NT2/D1 (cell line): Measurements from ENCODE around the gene ZAR1L.

Experiments used
- SUZ12 ChIP-seq: IDR thresholded peaks from 2 replicates; pipeline ENCODE4 v1.6.1; 2011; ENCODE audit not compliant: insufficient read length, insufficient read depth; ENCODE audit errors: extremely low read depth
- YY1 ChIP-seq: IDR thresholded peaks from 2 replicates; pipeline ENCODE4 v1.6.1; 2011; ENCODE audit not compliant: insufficient read length, insufficient read depth
- ZNF274 ChIP-seq: IDR thresholded peaks from 2 replicates; pipeline ENCODE4 v1.6.1; 2011; ENCODE audit warnings: mild to moderate bottlenecking, low read depth, low read length

GRCh38 chr13:32253911-32254399 is 61.2 kb downstream of the ZAR1L start:
- TF ChIP-seq YY1 (no peak), ZNF274 (no peak), SUZ12 (no peak)
